Hematopoietic multipotent progenitor cell treated with erythropoietin and hydrocortisone succinate and interleukin-3 and kit ligand, for 17 days (in vitro differentiated cells): ENCODE measurements around the gene SLC30A5.

Source experiments
- DNase-seq: peaks from one replicate; pipeline ENCODE4 v3.0.0-alpha.2; 2015; ENCODE audit warnings: low spot score

Gene SLC30A5

GRCh38 chr5:69167929-69168328 lies 74.1 kb downstream of the SLC30A5 start:
- no peak for DNase-seq

GRCh38 chr5:69170495-69170894 lies 76.7 kb downstream of the SLC30A5 start:
- no peak for DNase-seq

GRCh38 chr5:69170969-69171368 lies 77.2 kb downstream of the SLC30A5 start:
- no peak for DNase-seq
